CD4-positive, alpha-beta T cell (primary cell): ENCODE measurements around the gene PRPSAP2. TPM values are rescaled to one million over a fixed set of nuclear protein-coding genes. Genes with fewer than 3 reads are reported as not detected.

Experiments
- ATAC-seq: fragments of 200-7000 bp; cut with Tn5 transposase; one replicate; pipeline ENCODE4 v1.10.0; 2022; ENCODE audit warnings: mild to moderate bottlenecking; ENCODE audit not compliant: poor library complexity
- CTCF ChIA-PET: fragments of 350-600 bp; sonication (Branson Sonifier 250); formaldehyde crosslinking; loops from one replicate; lab custom pipeline; 2021; ENCODE audit warnings: antibody characterized with exemption, inconsistent platforms; lab: Charles Lee
- POLR2A ChIA-PET: fragments of 350-600 bp; sonication (Branson Sonifier 250); formaldehyde crosslinking; loops from one replicate; lab custom pipeline; 2021; ENCODE audit warnings: antibody characterized with exemption, inconsistent platforms; lab: Charles Lee
- DNase-seq, 14 experiments: peaks; one replicate each; pipeline ENCODE4 v3.0.0-alpha.2; 2013 to 2020; ENCODE audit warnings: mixed read lengths in 2 of 14
- H3K27ac ChIP-seq, 2 donors: one replicate each; pipeline versions ENCODE4 v1.5.1 to v1.7.0; 2013; ENCODE audit warnings: low read length in 2 of 2, low read depth in 1 of 2, mild to moderate bottlenecking in 1 of 2
- H3K27me3 ChIP-seq, 2 experiments: 1 replicate in 1 of 2; 2 replicates in 1 of 2; pipeline versions ENCODE4 v1.6.1 to v1.7.0; 2013; ENCODE audit warnings: low read length in 2 of 2, control low read depth in 1 of 2, mild to moderate bottlenecking in 1 of 2, moderate library complexity in 1 of 2; ENCODE audit not compliant: insufficient read depth in 2 of 2, control insufficient read depth in 1 of 2
- H3K36me3 ChIP-seq: one replicate; pipeline ENCODE4 v1.6.1; 2013; ENCODE audit warnings: low read length, control low read depth; ENCODE audit not compliant: insufficient read depth
- H3K4me1 ChIP-seq: one replicate; pipeline ENCODE4 v1.6.1; 2013; ENCODE audit warnings: low read length, control low read depth; ENCODE audit not compliant: insufficient read depth
- H3K4me3 ChIP-seq: one replicate; pipeline ENCODE4 v1.5.1; 2013; ENCODE audit warnings: mild to moderate bottlenecking, low read length, moderate library complexity
- H3K9me3 ChIP-seq, 2 experiments: 1 replicate in 1 of 2; 2 replicates in 1 of 2; pipeline versions ENCODE4 v1.6.1 to v1.7.0; 2013; ENCODE audit warnings: low read length in 2 of 2, mild to moderate bottlenecking in 2 of 2, control low read depth in 1 of 2, moderate library complexity in 1 of 2; ENCODE audit not compliant: control insufficient read depth in 1 of 2, insufficient read depth in 1 of 2
- H3K27ac Mint-ChIP-seq: one replicate; pipeline ENCODE4 v1.8.0; 2020; ENCODE audit warnings: mixed read lengths
- H3K27me3 Mint-ChIP-seq: one replicate; pipeline ENCODE4 v1.8.0; 2021; ENCODE audit warnings: mixed read lengths
- H3K36me3 Mint-ChIP-seq: one replicate; pipeline ENCODE4 v1.8.0; 2021; ENCODE audit warnings: low read depth, mixed read lengths
- H3K4me1 Mint-ChIP-seq: one replicate; pipeline ENCODE4 v1.8.0; 2021; ENCODE audit warnings: low read depth, mixed read lengths
- H3K4me3 Mint-ChIP-seq: one replicate; pipeline ENCODE4 v1.8.0; 2020; ENCODE audit warnings: mild to moderate bottlenecking, mixed read lengths
- H3K9me3 Mint-ChIP-seq: one replicate; pipeline ENCODE4 v1.8.0; 2020; ENCODE audit warnings: mixed read lengths
- intact Hi-C, 2 experiments: fragments of 100-400 bp; cut with DNase I in 1 of 2; cut with micrococcal nuclease in 1 of 2; formaldehyde crosslinking; loops; one replicate each; pipeline versions ENCODE4 v1.15.1 to v1.9.0; 2023 to 2025; cut with DNase I, micrococcal nuclease
- total RNA-seq, 174 experiments: library from RNA in 2 of 174; stranded (reverse) in 2 of 174; gene quantifications; one replicate each; pipeline ENCODE4 v1.2.3 and lab custom pipeline; 2021 to 2026
- TF ChIP-seq, protein P1 (sequence below): fragments of 200-600 bp; IDR thresholded peaks from one replicate; pipeline ENCODE4 v1.8.0; 2022; ENCODE audit warnings: antibody characterized with exemption, mild to moderate bottlenecking

Gene PRPSAP2
- total RNA-seq, 2 experiments from 2014 or later: 24.9 to 25.5 TPM

DNA sequence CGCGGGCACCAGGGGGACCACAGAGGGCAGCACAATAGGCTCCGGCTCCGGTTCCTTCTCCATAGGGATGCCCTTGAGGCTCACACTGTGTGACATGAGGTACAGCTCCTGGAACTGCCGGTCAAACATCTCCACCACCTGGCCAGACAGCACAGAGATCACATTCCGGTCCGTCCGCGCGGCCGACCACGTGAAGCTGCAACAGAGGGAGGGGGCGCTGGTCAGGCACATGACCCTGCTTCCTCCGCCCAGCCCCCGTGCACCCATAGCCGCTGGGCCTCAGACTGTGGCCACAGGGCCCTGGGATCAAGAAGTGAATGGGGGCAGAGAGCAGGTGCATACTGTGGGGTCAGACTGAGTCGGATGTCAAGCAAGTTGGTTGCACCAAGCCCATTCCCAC is 120.7 kb downstream of the PRPSAP2 start:
- no peaks in the 10 kb centered on the region for H3K27me3 ChIP-seq
- H3K9me3 Mint-ChIP-seq: no peaks in the 10 kb centered on the region
- intact Hi-C loops: no loop called here
- H3K27ac Mint-ChIP-seq: no peak overlapping the region
- DNase-seq: no peak
- H3K36me3 Mint-ChIP-seq: peaks cover 17% of the 10 kb centered on the region
- H3K36me3 ChIP-seq: peaks cover 26% of the 10 kb centered on the region
- CTCF ChIA-PET: no interaction called here
- no peaks in the 10 kb centered on the region for H3K9me3 ChIP-seq
- no peaks in the 10 kb centered on the region for H3K27me3 Mint-ChIP-seq
- no peaks in the 10 kb centered on the region for H3K4me1 Mint-ChIP-seq
- POLR2A ChIA-PET: no interaction called here
- no peak overlapping the region for H3K4me3 ChIP-seq
- H3K27ac ChIP-seq: no peak overlapping the region
- H3K4me3 Mint-ChIP-seq: no peak overlapping the region
- H3K4me1 ChIP-seq: no peaks in the 10 kb centered on the region
- TF ChIP-seq, protein P1, sequence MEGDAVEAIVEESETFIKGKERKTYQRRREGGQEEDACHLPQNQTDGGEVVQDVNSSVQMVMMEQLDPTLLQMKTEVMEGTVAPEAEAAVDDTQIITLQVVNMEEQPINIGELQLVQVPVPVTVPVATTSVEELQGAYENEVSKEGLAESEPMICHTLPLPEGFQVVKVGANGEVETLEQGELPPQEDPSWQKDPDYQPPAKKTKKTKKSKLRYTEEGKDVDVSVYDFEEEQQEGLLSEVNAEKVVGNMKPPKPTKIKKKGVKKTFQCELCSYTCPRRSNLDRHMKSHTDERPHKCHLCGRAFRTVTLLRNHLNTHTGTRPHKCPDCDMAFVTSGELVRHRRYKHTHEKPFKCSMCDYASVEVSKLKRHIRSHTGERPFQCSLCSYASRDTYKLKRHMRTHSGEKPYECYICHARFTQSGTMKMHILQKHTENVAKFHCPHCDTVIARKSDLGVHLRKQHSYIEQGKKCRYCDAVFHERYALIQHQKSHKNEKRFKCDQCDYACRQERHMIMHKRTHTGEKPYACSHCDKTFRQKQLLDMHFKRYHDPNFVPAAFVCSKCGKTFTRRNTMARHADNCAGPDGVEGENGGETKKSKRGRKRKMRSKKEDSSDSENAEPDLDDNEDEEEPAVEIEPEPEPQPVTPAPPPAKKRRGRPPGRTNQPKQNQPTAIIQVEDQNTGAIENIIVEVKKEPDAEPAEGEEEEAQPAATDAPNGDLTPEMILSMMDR: no peak
- no peak for ATAC-seq

Other genes starting within 250 kb of the PRPSAP2 start
- not detected for gene TBC1D28, start 213.7 kb upstream of the PRPSAP2 start, total RNA-seq
- 1 to 10 TPM; 3.2 to 3.6 TPM for gene FOXO3B, start 175.8 kb upstream of the PRPSAP2 start, total RNA-seq
- gene FBXW10, start 114.1 kb upstream of the PRPSAP2 start, total RNA-seq: not detected
- gene TVP23B, start 76.9 kb upstream of the PRPSAP2 start, total RNA-seq: 10 to 100 TPM; 13.9 to 18.9 TPM
- gene SLC5A10, start 94.0 kb downstream of the PRPSAP2 start, total RNA-seq: not detected
- gene FAM83G, start 146.6 kb downstream of the PRPSAP2 start, total RNA-seq: 1 to 10 TPM; 2.9 to 3.0 TPM
- gene GRAP, start 188.8 kb downstream of the PRPSAP2 start, total RNA-seq: 10 to 100 TPM; 20.1 to 20.4 TPM